Neural crest cell (in vitro differentiated cells): ENCODE measurements around the gene TUT7. TPM values are rescaled to one million over a fixed set of nuclear protein-coding genes. Genes with fewer than 3 reads are reported as not detected.

Source experiments
- DNase-seq: peaks from one replicate; pipeline ENCODE4 v3.0.0; 2021; ENCODE audit warnings: low read depth, mixed read lengths, low spot score
- H3K27ac Mint-ChIP-seq: one replicate; pipeline ENCODE4 v1.8.0; 2021; ENCODE audit warnings: mild to moderate bottlenecking, mixed read lengths; ENCODE audit not compliant: unreplicated experiment
- H3K27me3 Mint-ChIP-seq: 2 replicates; pipeline ENCODE4 v1.8.0; 2021; ENCODE audit warnings: low read depth, mild to moderate bottlenecking, mixed read lengths
- H3K36me3 Mint-ChIP-seq: 2 replicates; pipeline ENCODE4 v1.8.0; 2021; ENCODE audit warnings: low read depth, mild to moderate bottlenecking, mixed read lengths
- H3K4me1 Mint-ChIP-seq: 2 replicates; pipeline ENCODE4 v1.8.0; 2021; ENCODE audit warnings: mixed read lengths
- H3K4me3 Mint-ChIP-seq: one replicate; pipeline ENCODE4 v1.8.0; 2021; ENCODE audit warnings: mild to moderate bottlenecking, mixed read lengths
- H3K9me3 Mint-ChIP-seq: 2 replicates; pipeline ENCODE4 v1.8.0; 2021; ENCODE audit warnings: mixed read lengths
- total RNA-seq: library from RNA; stranded (reverse); gene quantifications from 2 replicates; pipeline ENCODE4 v1.2.1, GENCODE V29; 2021
- TF ChIP-seq, protein P1 (sequence below): fragments of 200-600 bp; sonication (generic); conservative IDR thresholded peaks from 2 replicates; pipeline ENCODE4 v1.5.0; 2021; ENCODE audit warnings: antibody characterized with exemption, mild to moderate bottlenecking

The TUT7 gene
- total RNA-seq, 1 donor from 2014 or later: 16.9 TPM

DNA sequence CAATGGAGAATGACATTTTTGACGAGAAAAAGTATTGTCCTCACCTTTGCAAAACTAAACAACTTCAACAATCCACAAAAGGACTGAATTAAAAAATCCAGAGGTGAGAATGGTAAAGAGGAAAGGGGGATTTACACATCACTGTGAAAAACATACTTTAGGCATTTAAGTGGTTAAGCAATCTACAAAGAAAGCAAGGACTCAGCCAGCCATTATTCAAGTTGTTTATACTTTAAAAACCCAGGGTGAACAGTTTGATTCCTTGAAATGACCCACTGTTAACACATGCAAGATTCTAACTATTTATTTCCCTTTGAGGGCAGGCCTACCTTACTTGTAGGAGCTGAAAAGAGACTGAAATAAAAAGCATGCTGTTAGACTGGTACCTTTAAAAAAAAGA is 29.3 kb downstream of the TUT7 start:
- TF ChIP-seq, protein P1, sequence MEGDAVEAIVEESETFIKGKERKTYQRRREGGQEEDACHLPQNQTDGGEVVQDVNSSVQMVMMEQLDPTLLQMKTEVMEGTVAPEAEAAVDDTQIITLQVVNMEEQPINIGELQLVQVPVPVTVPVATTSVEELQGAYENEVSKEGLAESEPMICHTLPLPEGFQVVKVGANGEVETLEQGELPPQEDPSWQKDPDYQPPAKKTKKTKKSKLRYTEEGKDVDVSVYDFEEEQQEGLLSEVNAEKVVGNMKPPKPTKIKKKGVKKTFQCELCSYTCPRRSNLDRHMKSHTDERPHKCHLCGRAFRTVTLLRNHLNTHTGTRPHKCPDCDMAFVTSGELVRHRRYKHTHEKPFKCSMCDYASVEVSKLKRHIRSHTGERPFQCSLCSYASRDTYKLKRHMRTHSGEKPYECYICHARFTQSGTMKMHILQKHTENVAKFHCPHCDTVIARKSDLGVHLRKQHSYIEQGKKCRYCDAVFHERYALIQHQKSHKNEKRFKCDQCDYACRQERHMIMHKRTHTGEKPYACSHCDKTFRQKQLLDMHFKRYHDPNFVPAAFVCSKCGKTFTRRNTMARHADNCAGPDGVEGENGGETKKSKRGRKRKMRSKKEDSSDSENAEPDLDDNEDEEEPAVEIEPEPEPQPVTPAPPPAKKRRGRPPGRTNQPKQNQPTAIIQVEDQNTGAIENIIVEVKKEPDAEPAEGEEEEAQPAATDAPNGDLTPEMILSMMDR: no peak
- Mint-ChIP-seq H3K36me3 (peaks cover 11% of the 10 kb centered on the region), H3K27ac (no peak overlapping the region), H3K9me3 (no peaks in the 10 kb centered on the region), H3K4me1 (no peaks in the 10 kb centered on the region), H3K27me3 (no peaks in the 10 kb centered on the region), H3K4me3 (no peak overlapping the region)
- no peak for DNase-seq

DNA sequence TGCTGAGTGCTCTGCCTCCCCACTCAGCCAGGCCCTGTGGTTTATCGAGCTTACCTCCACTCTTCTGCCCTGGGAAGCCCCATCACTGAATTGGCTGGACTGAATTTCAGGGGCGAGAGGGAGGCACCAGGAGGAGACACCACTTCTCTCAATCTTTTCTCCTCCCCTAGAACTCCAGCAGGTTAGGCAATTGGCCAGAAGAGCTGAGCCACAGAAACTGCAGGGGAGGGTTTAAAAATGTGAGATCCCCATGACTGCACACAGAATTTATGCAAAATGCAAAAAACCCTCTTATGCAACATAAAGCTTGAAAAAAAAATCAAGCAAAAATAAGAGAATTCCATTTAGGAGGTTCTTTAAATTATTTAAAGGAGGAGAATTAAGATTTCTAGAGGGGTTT is 29.9 kb downstream of the TUT7 start:
- H3K4me1 Mint-ChIP-seq: no peaks in the 10 kb centered on the region
- H3K27me3 Mint-ChIP-seq: no peaks in the 10 kb centered on the region
- H3K36me3 Mint-ChIP-seq: peaks cover 11% of the 10 kb centered on the region
- DNase-seq: no peak
- H3K4me3 Mint-ChIP-seq: no peak overlapping the region
- TF ChIP-seq, protein P1: no peak
- H3K9me3 Mint-ChIP-seq: no peaks in the 10 kb centered on the region
- no peak overlapping the region for H3K27ac Mint-ChIP-seq

DNA sequence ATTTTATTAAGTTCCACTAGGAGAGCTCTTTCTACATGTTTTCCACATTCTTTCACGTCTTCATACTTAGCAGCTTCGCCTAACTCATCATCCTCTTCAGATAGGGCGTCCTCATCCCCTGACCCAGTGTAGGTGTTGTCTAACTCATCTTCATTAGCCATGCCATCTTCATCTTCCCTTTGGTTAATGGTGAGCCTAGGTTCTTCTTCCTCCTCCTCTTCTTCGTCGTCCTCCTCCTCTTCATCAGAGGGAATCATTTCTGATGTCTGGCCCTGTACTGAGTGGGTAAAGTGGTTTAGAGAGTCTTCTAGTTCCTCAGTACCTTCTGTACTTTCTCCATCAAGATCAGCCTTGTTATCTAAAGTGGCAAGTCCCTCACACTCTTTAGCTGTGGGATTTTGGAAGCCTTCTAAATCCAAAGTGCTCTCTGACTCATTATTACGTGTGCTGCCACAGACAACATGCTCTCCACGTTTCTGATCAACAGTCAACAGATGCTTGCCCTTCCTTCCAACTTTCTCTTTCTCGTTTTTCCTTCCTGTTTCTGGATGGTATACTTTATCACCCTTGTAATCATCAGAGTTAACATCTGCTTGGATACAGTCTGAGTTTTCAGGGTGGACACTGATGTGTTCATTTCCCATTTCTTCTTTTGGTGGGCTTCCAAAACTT is 31.1 kb downstream of the TUT7 start:
- Mint-ChIP-seq H3K9me3 (no peaks in the 10 kb centered on the region), H3K27me3 (no peaks in the 10 kb centered on the region), H3K36me3 (peaks cover 11% of the 10 kb centered on the region), H3K4me1 (no peaks in the 10 kb centered on the region), H3K4me3 (no peak overlapping the region), H3K27ac (no peak overlapping the region)
- DNase-seq: no peak
- TF ChIP-seq, protein P1: no peak

DNA sequence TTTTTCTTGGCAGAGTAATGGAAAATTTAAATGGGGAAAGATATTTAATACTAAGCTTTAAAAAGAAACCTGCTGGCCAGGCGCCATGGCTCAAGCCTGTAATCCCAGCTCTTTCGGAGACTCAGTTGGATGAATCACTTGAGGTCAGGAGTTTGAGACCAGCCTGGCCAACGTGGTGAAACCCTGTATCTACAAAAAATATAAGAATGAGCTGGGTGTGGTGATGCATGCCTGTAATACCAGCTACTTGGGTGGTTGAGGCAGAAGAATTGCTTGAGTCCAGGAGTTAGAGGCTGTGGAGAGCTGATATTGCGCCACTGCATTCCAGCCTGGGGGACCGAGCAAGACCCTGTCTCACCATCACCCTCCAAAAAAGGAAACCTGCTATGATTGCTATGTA is 32.8 kb downstream of the TUT7 start:
- Mint-ChIP-seq H3K36me3 (peaks cover 11% of the 10 kb centered on the region), H3K9me3 (no peaks in the 10 kb centered on the region), H3K4me3 (no peak overlapping the region), H3K4me1 (no peaks in the 10 kb centered on the region), H3K27me3 (no peaks in the 10 kb centered on the region), H3K27ac (no peak overlapping the region)
- TF ChIP-seq, protein P1: no peak
- no peak for DNase-seq

DNA sequence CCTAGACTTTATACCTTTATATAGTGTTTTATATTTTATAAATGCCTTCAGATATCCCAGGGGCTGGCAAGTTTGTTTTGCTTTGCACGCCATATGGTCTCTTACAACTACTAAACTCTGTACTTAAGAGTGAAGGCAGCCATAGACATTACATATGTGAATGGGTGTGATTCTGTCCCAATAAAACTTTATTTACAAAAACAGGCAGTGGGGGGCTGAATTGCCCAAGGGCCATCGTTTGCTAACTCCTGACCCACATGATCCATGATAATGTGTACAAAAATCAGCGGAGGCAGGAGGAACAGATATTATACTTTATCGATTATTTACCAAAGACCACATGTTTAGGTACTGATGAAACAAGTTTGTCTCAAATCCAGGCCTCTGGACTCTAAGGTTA is 36.0 kb downstream of the TUT7 start:
- no peak overlapping the region for H3K27ac Mint-ChIP-seq
- no peak for DNase-seq
- no peaks in the 10 kb centered on the region for H3K9me3 Mint-ChIP-seq
- H3K4me3 Mint-ChIP-seq: no peak overlapping the region
- peaks cover 24% of the 10 kb centered on the region for H3K36me3 Mint-ChIP-seq
- no peaks in the 10 kb centered on the region for H3K27me3 Mint-ChIP-seq
- H3K4me1 Mint-ChIP-seq: no peaks in the 10 kb centered on the region
- TF ChIP-seq, protein P1: no peak
